NCI-H146 treated with DMSO at 0.1 percent for 48 hours (cell line): Measurements from ENCODE around the gene KRT23.
A peak's percentile ranks its signal among the peaks of the same experiment; 100 is the strongest.
"Not testable (repeated sequence)": the region's sequence is repeated elsewhere in the genome, so short reads cannot be mapped to it uniquely, and the experiment has no call there.

Source experiments
- DNase-seq: peaks from one replicate; lab custom pipeline; 2025; ENCODE audit not compliant: unreplicated experiment; lab: John Stamatoyannopoulos, UW

The KRT23 gene

DNA sequence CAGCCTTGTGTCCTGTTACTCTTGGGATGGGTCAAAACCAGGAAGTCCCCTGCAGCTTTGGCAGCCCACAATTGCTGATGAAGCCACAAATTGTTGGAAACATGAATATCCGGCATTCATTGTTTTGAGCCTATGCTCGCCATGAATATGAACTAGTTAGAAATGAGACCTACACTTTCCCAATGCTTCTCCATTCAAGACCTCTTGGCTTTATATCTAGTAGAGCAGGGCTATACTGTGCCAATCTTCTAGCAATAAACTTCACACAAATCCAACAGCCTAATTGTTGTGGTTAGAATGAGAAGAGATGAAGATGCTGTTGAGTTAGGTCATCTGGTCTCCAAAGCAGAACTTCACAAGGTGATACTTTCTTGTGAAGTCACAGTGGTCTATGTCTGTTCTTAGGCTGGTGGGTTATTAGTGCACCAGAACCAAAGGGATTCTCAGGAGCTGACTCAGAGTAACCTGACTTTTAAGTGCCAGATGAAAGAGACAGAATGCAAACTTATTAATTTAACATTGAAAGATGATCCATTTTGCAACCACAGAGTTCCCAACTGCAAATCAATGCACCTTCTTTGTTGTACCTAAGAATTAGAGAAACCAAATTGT is 13.7 kb upstream of the KRT23 start:
- no peak for DNase-seq

DNA sequence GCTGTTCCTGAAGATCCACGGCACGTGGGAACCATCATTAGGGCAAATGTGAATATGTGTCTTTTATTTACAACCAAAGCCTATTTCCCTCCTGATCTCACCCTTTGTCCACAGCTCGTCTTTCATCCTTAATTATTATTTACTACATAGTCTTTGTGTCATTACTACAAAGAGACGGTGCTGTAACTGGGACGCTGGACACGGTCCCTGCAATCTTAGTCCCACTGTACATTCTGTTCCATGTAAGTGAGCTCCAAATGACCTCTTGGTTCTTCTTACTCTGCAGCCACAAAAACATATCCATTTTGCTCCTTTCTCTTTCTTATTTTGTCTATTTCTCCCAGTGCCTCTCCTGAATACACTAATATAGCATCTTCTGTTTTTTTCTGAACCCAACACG is 12.7 kb upstream of the KRT23 start:
- DNase-seq = peak; percentile 26

DNA sequence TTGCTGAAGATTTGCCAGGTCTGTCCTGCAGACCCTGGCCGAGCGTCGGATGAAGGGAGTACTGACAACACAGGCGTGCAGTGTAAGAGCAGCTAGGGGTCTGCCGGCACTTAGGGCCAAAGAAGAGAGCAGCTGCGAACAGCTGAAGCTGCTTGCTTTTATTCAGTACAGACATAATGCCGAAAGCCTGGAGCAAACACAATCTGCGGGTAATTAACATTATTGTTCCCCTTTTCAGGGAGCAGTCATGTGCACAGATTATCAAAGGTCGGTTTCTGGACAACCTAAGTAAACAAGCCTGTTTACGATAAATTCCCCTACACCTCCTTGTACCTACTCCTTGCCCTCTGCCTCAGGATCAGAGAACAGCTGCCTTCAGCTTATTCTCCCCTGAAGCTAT is 12.0 kb upstream of the KRT23 start:
- DNase-seq = peak; percentile 63

DNA sequence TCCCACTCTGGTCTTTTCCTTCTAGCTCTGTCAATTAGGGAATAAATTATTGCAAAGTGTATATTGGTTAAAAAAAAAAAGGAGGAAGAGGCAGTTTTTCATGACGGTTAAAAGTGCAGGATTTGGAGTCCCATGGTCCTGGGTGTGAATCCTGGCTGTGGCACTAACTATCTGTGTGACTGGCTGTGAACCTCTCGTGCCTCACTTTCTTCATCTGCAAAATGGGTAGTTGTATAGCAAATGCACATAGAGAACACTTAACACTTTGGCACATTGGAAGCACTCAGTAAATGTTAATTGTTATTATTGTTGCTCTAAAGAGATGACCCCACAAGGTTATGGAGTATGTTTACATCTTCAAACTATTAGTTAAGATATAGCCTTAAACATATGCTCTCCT is 10.5 kb upstream of the KRT23 start:
- DNase-seq = no peak

DNA sequence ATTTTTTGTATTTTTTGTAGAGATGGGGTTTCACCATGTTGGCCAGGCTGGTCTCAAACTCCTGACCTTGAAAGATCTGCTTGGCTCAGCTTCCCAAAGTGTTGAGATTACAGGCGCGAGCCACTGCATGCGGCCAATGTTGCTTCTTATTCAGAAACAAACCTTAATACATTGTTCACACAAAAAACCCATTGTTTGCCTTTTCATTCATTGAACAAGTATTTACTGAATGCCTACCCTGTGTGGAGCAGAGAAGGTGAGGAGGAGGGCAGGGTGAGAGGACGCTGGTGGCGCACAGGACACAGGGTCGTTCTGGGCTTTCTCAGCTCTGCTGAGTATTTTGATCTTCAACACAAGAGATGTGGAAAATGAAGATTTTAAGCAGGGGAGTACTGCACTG is 8.0 kb upstream of the KRT23 start:
- DNase-seq = no peak

DNA sequence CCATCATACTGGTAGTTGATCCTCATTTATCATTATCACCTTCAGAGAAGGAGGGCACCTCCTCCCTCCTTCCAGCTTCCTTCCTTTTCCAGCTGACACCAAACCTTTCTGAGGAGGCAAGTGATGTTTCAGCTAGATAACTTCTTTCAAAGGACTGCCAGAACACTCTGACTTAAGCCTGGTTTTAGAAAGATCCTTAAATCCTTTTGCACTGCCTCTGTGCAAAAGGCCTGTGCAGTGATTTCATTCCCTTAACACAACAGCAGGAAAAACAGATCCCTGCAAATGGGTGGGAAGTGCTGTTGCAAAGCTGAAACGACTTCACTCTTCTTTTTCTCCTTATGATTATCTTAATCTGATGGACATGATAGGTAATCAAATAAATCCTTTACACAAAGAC is 7.1 kb upstream of the KRT23 start:
- DNase-seq = no peak

DNA sequence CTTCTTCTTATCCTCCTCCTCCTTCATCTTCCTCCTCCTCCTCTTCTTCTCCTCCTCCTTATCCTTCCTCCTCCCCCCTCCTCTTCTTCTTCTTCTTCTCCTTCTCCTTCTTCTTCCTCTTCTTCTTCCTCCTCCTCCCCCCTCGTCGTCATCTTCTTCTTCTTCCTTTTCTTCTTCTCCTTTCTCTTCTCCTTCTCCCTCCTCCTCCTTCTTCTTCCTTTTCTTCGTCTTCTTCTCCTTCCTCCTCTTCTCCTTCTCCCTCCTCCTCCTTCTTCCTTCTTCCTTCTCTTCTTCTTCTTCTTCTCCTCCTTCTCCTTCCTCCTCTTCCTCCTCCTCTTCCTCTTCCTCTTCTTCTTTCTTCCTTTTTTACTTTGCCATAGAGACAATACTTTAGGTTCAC is 5.1 kb upstream of the KRT23 start:
- DNase-seq = no peak

DNA sequence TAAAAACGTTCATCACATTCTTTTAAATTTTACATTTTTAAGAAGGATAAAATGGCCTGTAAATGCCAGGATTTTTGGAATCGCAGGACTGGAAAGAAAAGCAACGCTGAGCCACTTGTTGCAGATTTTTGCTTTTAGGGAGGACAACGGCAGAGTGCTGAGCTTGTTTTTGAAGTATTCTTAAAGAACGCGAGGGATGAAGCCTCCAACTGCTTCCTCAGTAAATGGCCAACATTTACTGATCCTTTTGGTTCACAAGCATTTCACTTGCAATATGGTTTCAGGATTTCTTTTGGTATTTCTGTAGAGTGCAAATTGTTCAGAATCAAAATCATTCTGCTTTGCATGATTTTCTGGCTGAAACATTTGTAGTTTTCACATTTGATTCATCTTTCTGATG is 2.8 kb upstream of the KRT23 start:
- no peak for DNase-seq

DNA sequence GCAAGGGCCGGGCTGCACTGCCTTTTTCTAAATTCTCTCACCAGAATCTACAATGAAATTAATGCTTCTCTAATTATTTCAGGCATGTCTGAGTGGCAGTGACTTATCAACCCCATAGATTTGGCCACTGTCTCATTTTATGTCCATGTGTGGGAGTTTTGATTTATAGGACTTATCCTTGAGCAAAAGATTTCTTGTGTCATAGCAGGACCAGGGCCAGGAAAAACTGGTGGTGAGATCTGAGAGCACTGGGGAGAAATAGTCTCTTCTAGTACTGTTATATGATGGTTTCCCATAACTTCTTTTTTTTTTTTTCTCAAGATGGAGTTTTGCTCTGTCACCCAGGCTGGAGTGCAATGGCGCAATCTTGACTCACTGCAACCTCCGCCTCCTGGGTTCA is 1.5 kb upstream of the KRT23 start:
- DNase-seq = no peak

DNA sequence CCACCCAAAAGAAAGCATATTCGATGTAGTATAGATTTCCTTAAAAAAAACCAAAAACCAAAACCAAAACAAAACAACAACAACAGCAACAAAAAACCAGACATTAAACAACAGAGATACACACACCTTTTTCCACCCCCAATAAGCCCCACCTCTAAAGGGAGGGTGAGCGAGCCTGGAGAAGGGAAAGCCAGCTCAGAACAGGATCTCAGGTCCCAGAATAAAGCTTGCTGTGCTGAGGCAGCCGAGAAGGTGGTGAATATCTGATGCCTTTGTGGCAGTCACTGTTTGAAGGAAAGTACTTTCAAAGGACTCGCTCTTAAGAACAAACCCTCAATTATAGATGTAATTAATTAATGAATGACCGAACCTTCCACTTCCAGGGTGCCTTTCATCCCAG is 470 bp downstream of the KRT23 start:
- no peak for DNase-seq

DNA sequence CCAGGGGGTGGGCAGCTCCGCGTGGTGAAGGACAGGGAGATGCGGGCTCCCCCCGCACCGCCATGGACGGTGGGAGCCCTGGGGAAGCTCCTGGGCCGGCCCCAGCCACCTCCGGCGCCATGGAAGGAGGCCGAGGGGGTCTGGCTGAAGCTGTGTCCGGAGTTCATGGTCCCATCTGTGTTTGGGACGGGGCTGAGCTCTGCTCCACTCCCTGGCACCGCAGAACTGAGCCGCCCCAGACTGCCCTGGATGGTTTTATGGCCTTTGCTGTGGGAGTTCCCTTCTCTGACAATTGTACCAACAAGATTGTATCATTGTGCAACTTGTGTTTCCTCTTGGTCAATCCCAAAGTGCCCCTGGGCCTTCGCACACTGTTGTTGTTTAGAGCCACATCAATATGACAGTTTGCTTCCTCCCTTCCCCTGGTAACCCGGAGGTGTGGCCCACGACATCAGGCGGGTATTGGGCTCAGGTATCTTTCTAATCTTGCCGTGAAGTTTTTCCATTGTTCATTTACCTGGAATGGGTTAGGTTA is 942 bp downstream of the KRT23 start:
- DNase-seq = no peak

DNA sequence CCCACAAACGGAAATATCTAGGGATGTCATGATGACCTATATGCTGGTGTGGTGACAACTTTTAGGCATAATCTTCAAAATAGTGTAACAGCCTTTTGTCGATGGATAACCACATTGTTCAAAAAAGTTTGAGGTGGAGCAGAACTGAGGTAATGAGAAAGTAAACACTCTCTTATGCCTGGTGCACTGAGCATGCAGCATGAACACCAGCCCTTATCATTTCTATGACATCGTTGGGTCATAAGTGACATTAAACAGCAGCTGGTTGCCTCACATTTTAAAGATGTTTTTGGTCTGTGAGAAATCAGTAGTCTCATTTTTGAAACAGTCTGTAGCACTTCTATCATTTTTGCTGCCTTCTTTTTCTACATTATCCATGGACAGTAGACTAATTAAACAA is 1.8 kb downstream of the KRT23 start:
- no peak for DNase-seq

DNA sequence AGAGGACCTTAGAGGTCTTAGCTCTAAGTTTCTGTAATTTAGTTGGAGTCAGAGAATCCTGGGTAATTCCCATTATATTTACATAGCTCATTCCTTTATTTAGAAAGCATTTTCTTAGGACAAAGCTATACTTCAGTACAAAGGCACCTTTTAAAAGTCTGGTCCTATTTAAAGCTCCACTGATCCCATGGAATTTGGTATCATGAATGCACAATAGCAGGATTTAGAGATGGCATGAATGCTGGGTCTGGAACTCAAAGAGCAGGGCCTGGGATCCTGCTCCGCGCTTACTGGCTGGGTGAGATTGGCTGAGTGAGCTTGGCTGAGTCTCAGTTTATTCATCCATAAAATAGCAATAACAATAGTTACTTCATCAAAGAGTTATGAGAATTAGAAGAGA is 4.8 kb downstream of the KRT23 start:
- no peak for DNase-seq

DNA sequence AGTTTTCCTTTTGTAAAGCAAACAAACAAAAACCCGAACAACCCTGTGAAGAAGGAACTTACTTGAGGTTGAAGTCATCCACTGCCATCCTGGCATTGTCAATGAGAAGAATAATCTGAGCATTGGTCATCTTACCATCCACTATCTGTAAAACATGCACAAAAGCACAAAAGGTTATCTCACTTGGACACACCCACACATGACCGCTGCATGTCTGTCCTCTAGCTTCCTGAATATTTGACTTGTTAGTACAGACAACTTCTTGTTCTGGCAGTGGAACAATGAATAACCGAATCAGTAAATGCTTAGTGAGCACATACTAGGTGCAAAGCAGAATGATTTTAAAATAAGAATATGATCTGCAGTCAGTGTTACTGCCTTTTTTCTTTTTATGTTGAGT is 6.1 kb downstream of the KRT23 start:
- no peak for DNase-seq

DNA sequence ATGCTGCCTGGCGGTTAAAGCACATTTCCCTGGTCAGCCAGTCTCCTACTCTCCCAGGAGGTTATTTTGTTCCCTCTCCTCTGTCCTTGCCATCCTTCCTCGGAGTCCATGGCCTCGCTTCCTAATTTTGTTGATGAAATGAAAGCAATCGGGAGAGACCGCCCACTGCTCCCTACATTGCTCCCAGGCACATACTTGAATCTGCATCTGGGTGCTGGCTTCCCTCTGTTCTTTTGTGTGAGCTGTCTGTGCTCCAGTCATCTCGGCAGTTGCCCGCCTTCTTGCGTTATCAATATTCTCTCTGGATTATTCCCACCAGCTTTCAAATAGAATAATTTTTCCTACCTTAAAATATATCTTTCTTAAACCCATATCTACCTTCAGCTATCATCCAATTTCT is 11.1 kb downstream of the KRT23 start:
- no peak for DNase-seq

DNA sequence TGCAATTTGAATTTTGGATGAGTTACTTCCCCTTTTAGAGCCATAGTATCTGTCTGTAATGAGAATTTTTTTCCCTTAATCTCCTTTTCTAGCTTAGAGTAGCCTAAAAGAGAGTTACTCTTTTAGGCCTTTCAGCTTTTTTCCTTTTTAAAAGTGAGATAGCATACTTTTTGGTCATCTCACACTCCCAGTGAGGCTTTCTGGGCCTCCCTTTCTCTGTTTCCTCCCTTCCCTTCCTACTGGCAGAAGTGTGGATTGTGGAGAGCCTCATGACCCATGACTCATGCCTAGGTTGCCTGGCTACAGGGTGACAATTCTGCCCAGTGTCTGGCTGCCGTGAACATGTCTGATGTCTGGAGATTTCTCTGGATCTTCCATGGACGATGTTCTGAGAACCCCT is 15.2 kb downstream of the KRT23 start:
- no peak for DNase-seq

DNA sequence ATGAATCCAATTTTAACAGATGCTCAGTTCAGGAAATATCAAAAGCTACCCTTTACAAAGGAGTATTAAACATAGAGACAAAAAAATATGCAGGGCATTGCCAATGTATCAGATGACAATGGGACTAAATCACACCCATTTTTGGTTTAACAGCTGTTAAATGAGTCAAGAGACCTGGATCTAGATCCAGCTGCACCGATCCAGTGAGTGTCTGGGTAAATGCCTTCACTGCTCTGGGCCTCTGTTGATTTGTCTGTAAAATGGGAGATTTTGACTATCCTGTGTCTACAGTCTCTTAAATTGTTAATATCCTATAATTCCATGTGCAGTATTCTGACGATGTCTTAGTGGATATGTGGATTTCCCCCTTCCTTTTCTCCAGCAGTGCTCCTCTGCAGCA is 16.4 kb downstream of the KRT23 start:
- DNase-seq = no peak

DNA sequence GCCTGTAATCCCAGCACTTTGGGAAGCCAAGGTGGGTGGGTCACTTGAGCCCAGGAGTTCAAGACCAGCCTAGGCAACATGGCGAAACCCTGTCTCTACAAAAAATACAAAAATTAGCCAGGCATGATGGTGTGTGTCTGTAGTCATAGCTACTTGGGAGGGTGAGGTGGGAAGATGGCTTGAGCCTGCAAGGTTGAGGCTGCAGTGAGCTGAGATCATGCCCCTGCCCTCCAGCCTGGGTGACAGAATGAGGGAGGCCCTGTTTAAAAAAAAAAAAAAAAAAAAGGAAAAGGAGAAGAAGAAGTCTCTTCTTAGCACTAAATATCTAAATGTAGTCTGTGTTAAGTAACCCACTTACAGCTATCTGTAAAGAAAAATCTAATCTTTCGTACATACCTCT is 20.3 kb downstream of the KRT23 start:
- DNase-seq = not testable (repeated sequence)

DNA sequence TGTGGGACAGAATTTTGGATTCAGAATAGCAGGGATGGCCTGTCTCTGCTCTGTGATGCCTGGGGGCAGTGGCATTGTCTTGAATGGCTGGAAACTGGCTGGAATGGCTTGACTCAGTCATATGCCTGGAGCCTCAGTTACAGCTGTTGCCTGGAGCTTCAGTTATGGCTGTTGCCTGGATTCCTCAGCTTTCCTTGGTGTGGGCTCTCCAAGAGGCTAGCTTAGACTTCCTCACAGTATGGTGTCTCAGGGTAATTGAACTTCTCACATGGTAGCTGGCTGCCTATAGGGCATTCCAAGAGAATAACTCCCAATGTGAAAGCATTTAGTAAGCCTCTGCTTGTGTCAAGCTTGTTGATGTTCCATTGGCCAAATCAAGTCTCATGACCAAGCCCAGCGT is 21.1 kb downstream of the KRT23 start:
- no peak for DNase-seq

DNA sequence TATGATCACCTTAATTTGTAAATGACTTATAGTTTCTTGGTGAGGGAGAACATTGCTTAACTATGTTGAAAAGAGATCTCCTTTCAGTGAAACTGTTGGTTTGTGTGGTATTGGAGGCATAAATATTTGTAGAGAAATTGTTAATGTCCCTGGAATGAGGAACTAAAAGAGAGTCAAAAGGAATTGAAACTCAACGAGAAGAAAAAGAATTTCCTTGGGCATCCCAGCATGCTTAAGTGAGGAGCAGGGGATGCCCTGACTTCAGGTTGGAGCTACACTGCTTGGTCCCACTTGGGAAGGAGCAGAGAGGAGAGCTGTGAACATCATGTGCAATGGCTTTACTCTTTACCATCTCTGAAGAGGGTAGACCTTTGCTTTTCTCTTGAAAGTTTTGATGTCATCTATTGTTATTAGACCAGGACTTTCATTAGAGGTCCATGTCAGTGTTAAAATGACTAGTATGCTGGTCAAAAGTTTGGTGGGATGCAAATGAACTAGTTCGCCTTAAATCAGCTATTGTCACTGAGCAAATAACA is 21.7 kb downstream of the KRT23 start:
- DNase-seq = no peak

DNA sequence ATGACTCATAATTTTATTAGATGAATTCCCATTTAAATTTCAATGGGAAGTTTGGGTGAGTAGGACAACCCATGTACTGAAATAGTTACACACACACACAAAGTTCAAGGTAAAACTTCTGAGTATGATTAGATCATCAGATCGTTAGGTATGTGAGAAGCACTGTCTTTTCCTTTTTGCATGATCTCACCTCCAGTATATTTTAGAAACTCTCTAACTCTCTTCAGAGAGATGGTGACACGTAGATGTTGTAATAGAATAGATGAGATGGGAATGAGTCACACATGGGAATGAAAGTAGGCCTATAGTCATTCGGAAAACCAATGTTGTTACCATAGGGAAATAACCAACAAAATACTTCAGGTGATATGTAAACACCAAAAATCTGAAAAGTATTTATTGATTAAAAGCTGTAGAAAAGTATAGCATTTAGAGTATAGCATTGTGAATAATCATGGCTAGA is 22.2 kb downstream of the KRT23 start:
- no peak for DNase-seq

DNA sequence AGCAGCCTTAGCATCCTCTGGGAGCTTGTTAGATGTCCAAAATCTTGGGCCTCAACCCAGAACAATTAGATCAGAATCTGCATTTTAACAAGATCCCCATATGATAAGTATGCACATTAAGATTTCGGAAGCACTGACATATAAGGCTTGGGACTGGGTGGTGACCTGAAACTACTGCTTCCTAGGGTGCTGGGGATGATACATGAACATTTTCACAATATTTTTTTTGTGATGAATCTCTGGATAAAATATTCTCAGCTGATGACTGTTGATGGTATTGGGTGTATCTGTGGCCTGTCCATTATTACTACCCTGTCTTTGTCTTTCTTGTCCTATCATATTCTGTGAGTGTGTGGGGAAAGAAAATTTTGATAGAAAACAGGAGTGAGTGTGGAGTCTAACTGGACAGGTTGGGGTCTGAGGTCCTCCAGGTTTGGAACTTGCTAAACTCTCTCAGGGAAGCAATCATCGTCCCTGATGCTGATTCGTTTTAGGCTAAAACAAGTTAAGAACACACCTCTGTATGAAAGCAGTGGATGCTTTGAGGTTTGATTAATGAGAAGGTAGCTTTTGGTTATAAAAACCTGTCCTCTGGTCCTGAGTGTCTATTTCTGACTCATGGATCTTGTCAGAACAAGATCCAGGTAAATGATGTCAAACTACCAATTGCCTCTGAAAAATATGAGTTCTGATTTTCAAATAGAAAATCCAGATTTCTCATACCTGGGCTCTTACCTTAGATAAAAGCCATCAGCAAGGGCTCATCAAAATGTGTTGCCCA is 23.2 kb downstream of the KRT23 start:
- DNase-seq = no peak
